GM10266 (cell line): ENCODE data around the gene CYRIA.

Experiments
- DNase-seq: peaks from one replicate; pipeline ENCODE4 v3.0.0; 2012; ENCODE audit errors: extremely low spot score
- TF ChIP-seq, protein P1 (sequence below): IDR thresholded peaks from 2 replicates; pipeline ENCODE4 v1.5.1; 2012; ENCODE audit warnings: mild to moderate bottlenecking, low read depth; ENCODE audit not compliant: control insufficient read depth, insufficient read depth; ENCODE audit errors: missing control alignments

Gene CYRIA

DNA sequence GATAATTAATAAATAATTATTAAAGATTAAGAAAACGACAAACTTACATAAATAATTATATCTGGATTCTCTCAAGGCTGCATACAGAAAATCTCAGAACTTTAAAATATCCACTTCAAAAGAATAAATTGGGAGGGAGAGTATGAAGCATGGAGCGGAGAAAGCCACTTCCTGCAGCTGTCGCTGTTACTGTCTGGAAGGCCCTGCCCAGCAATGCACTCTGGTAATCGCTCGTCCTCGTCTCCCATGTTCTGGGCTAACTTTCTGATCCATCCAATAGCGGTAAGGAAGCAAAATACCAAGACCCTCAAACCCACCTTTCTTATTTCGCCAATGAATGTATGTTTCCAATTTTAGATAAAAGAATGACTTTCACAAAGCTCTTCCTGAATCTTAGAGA lies 26.7 kb downstream of the CYRIA start:
- TF ChIP-seq, protein P1, sequence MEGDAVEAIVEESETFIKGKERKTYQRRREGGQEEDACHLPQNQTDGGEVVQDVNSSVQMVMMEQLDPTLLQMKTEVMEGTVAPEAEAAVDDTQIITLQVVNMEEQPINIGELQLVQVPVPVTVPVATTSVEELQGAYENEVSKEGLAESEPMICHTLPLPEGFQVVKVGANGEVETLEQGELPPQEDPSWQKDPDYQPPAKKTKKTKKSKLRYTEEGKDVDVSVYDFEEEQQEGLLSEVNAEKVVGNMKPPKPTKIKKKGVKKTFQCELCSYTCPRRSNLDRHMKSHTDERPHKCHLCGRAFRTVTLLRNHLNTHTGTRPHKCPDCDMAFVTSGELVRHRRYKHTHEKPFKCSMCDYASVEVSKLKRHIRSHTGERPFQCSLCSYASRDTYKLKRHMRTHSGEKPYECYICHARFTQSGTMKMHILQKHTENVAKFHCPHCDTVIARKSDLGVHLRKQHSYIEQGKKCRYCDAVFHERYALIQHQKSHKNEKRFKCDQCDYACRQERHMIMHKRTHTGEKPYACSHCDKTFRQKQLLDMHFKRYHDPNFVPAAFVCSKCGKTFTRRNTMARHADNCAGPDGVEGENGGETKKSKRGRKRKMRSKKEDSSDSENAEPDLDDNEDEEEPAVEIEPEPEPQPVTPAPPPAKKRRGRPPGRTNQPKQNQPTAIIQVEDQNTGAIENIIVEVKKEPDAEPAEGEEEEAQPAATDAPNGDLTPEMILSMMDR: no peak

DNA sequence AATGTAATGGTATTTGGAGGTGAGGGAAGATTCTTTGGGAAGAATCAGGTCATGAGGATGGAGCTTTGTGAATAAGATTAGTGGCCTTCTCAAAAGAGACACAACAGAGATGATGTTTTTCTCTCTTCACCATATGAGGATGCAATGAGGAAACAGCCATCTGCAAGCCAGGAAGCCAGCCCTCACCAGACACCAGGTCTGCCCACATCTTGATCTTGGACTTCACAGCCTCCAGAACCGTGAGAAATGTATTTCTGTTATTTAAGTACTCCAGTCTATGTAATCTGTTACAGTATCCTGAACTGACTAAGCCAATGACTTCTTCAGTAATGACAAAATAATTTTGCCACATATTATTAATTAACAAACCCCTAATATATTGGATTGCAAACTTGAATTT lies 28.3 kb downstream of the CYRIA start:
- TF ChIP-seq, protein P1: no peak
- no peak for DNase-seq

More for the DNA sequence above, 26.7 kb downstream of the CYRIA start:
- no peak for DNase-seq

DNA sequence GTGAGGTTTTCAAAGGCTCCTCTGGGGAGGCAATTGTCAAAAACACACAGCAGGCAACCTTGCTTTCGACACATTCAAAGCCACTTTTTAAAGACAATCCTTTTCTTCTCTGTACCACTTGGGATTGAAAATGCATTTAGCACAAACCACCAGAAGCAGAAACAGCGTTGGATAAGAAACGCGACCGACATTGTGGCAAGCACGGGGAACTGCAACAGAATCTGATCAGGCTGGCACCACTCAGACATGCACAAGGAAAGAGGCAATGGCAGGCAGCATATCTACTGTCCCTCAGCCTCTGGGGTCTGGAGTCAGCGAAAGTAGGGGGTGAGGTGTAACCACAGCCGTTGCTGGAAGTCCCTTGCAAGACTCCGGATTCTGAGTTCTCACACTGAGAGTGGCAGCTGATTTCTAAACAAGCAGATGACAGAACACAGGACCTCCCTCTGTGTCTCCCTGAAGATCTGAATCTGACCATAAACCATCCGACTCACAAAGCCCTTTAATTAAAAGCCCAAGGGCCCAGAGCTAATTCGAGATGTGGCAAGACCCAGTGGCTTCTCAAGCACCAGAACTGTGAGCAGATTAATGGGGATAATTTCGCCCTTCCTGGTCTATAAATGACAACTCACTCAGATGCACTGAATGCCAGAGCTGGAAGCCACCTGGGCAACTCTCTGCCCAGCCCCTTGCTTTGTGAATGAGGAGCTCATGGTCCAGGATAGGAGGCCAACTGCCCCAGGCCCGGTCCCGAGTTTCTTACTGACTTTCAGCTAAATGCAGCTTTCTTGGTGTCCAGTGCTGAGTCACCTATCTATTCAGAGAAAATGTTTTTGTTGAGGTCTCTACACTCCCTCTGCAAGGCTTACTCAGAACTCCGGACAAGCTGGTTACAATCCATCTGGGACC lies 29.6 kb downstream of the CYRIA start:
- TF ChIP-seq, protein P1: no peak
- DNase-seq: no peak

- TF ChIP-seq, protein P1: no peak
- DNase-seq: no peak
Observed at GRCh38 chr2:16633621-16634430, 31.8 kb downstream of the CYRIA start.

GRCh38 chr2:16632598-16632997 lies 33.0 kb downstream of the CYRIA start:
- TF ChIP-seq, protein P1: no peak
- no peak for DNase-seq

DNA sequence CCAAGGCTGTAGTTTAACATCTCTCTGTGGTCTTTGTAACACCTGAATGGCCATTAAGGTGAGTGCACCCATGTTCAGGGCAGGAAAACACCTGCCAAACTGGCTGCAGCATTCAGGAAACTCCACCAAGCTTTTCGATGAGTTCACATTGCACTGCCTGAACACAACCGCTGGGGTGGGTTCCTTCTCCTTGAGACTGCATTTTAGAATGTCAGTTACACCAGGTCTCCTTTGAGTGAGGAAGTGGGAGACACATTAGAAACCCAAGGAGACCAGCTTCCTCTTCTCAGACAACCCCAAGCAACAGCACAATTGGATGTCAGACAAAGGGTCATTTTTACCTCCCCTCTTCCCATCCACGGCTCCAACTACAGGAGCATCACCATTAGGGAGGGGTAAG lies 35.2 kb downstream of the CYRIA start:
- TF ChIP-seq, protein P1: no peak
- no peak for DNase-seq
